Type B pancreatic cell (in vitro differentiated cells): Measurements from ENCODE around the gene DIO1. TPM values are rescaled to one million over a fixed set of nuclear protein-coding genes. Genes with fewer than 3 reads are reported as not detected.

Experiments used
- DNase-seq: peaks from one replicate; pipeline ENCODE4 v3.0.0; 2021; ENCODE audit warnings: mixed read lengths; ENCODE audit not compliant: unreplicated experiment; ENCODE audit errors: extremely low spot score
- H3K27ac Mint-ChIP-seq: 2 replicates; pipeline ENCODE4 v1.8.0; 2021; ENCODE audit warnings: mild to moderate bottlenecking, mixed read lengths
- H3K27me3 Mint-ChIP-seq: 2 replicates; pipeline ENCODE4 v1.8.0; 2021; ENCODE audit warnings: mixed read lengths
- H3K36me3 Mint-ChIP-seq: 2 replicates; pipeline ENCODE4 v1.8.0; 2021; ENCODE audit warnings: mixed read lengths
- H3K4me1 Mint-ChIP-seq: one replicate; pipeline ENCODE4 v1.8.0; 2021; ENCODE audit warnings: mixed read lengths; ENCODE audit not compliant: unreplicated experiment
- H3K4me3 Mint-ChIP-seq: 2 replicates; pipeline ENCODE4 v1.8.0; 2021; ENCODE audit warnings: mild to moderate bottlenecking, mixed read lengths
- H3K9me3 Mint-ChIP-seq: 2 replicates; pipeline ENCODE4 v1.8.0; 2021; ENCODE audit warnings: mixed read lengths
- CTCF ChIP-seq: fragments of 200-600 bp; sonication (generic); conservative IDR thresholded peaks from 2 replicates; pipeline ENCODE4 v1.5.0; 2021; ENCODE audit warnings: antibody characterized with exemption, mild to moderate bottlenecking
- long read RNA-seq: library from polyadenylated mRNA; unstranded; transcript quantifications from one replicate; pipeline ENCODE4 v2.0.0, GENCODE V29; 2020
- total RNA-seq: library from RNA; stranded (reverse); gene quantifications from 2 replicates; pipeline ENCODE4 v1.2.1, GENCODE V29; 2021; ENCODE audit warnings: low replicate concordance

Gene DIO1
- 4.1 and 6.0 TPM in 2 replicates for total RNA-seq
- long read RNA-seq, transcript DIO1-202 (4 exons, 1,861 nt), result major isoform, 10 of 13 reads
- long read RNA-seq, partial matches to known transcripts, result 0 of 13 reads
- long read RNA-seq, other reads (novel, unspliced or antisense), result 1 of 13 reads

- peak within 1 kb of the TSS; percentile 70 for H3K4me3 Mint-ChIP-seq
- no peaks in the 10 kb centered on the region for H3K36me3 Mint-ChIP-seq
- TF ChIP-seq CTCF, result no peak
- H3K27me3 Mint-ChIP-seq, result no peaks in the 10 kb centered on the region
- H3K4me1 Mint-ChIP-seq, result peaks cover 30% of the 10 kb centered on the region
- no peaks in the 10 kb centered on the region for H3K9me3 Mint-ChIP-seq
- DNase-seq, result no peak
- peak within 1 kb of the TSS; percentile 34 for H3K27ac Mint-ChIP-seq
These were observed at the start of gene DIO1 for GRCh38 chr1:53893999-53894636. Gene DIO1, plus strand, starts transcription at chr1:53894187. Its CDS starts 24 bp downstream, at chr1:53894211.

GRCh38 chr1:53847980-53848379, 46.0 kb upstream of the DIO1 start:
- no peak overlapping the region for H3K4me3 Mint-ChIP-seq
- H3K27ac Mint-ChIP-seq, result no peak overlapping the region
- H3K36me3 Mint-ChIP-seq, result peaks cover 15% of the 10 kb centered on the region
- no peak for TF ChIP-seq CTCF
- no peaks in the 10 kb centered on the region for H3K9me3 Mint-ChIP-seq
- DNase-seq, result no peak
- no peaks in the 10 kb centered on the region for H3K27me3 Mint-ChIP-seq
- peaks cover 6% of the 10 kb centered on the region for H3K4me1 Mint-ChIP-seq

- no peak for TF ChIP-seq CTCF
- peaks cover 6% of the 10 kb centered on the region for H3K4me1 Mint-ChIP-seq
- DNase-seq, result no peak
- H3K9me3 Mint-ChIP-seq, result no peaks in the 10 kb centered on the region
- no peak overlapping the region for H3K4me3 Mint-ChIP-seq
- no peak overlapping the region for H3K27ac Mint-ChIP-seq
- peaks cover 27% of the 10 kb centered on the region for H3K36me3 Mint-ChIP-seq
- no peaks in the 10 kb centered on the region for H3K27me3 Mint-ChIP-seq
These were observed 43.8 kb upstream of the DIO1 start for GRCh38 chr1:53850082-53850673.

GRCh38 chr1:53851571-53852285, 42.3 kb upstream of the DIO1 start:
- no peak for TF ChIP-seq CTCF
- Mint-ChIP-seq H3K4me3 (no peak overlapping the region), H3K9me3 (no peaks in the 10 kb centered on the region), H3K36me3 (peaks cover 35% of the 10 kb centered on the region), H3K27ac (no peak overlapping the region), H3K27me3 (no peaks in the 10 kb centered on the region), H3K4me1 (peaks cover 6% of the 10 kb centered on the region)
- no peak for DNase-seq

GRCh38 chr1:53860967-53861411, 33.0 kb upstream of the DIO1 start:
- peaks cover 11% of the 10 kb centered on the region for H3K36me3 Mint-ChIP-seq
- DNase-seq, result no peak
- no peaks in the 10 kb centered on the region for H3K27me3 Mint-ChIP-seq
- no peaks in the 10 kb centered on the region for H3K9me3 Mint-ChIP-seq
- no peak overlapping the region for H3K4me3 Mint-ChIP-seq
- no peaks in the 10 kb centered on the region for H3K4me1 Mint-ChIP-seq
- TF ChIP-seq CTCF, result peak; percentile 92
- no peak overlapping the region for H3K27ac Mint-ChIP-seq
